Fibroblast of skin of back (primary cell): ENCODE measurements around the gene PDE9A. TPM values are rescaled to one million over a fixed set of nuclear protein-coding genes. Genes with fewer than 3 reads are reported as not detected.
"Not testable (repeated sequence)": the region's sequence is repeated elsewhere in the genome, so short reads cannot be mapped to it uniquely, and the experiment has no call there.

Experiments used
- DNase-seq: peaks from one replicate; pipeline ENCODE4 v3.0.0-alpha.2; 2013
- polyA plus RNA-seq, 2 experiments: library from polyadenylated mRNA; unstranded; fragments of 120-200 nt; gene quantifications; one replicate each; pipeline ENCODE4 v1.2.1, GENCODE V29; 2013; ENCODE audit not compliant: insufficient read length in 2 of 2

PDE9A gene
- polyA plus RNA-seq (2013, experiment 1 of 2; ENCODE audit: insufficient read length), result not detected
- not detected for polyA plus RNA-seq (2013, experiment 2 of 2; ENCODE audit: insufficient read length)

GRCh38 chr21:42653231-42654061 is at the start of gene PDE9A:
PDE9A (plus strand) TSS chr21:42653621; CDS start chr21:42653815, 194 bp downstream.
- DNase-seq, result no peak

GRCh38 chr21:42607102-42607501 is 46.3 kb upstream of the PDE9A start:
- DNase-seq, result no peak

GRCh38 chr21:42607525-42608102 is 45.8 kb upstream of the PDE9A start:
- no peak for DNase-seq

- DNase-seq, result no peak
Measured at GRCh38 chr21:42608446-42608845, 45.0 kb upstream of the PDE9A start.

GRCh38 chr21:42609811-42610210 is 43.6 kb upstream of the PDE9A start:
- no peak for DNase-seq

- DNase-seq, result no peak
Measured at GRCh38 chr21:42611852-42612251, 41.6 kb upstream of the PDE9A start.

GRCh38 chr21:42612390-42612789 is 41.0 kb upstream of the PDE9A start:
- DNase-seq, result no peak

GRCh38 chr21:42613756-42614155 is 39.7 kb upstream of the PDE9A start:
- DNase-seq, result no peak

GRCh38 chr21:42614396-42614795 is 39.0 kb upstream of the PDE9A start:
- no peak for DNase-seq

- no peak for DNase-seq
Measured at GRCh38 chr21:42614811-42615351, 38.5 kb upstream of the PDE9A start.

- DNase-seq, result not testable (repeated sequence)
Measured at GRCh38 chr21:42615377-42615776, 38.0 kb upstream of the PDE9A start.

- no peak for DNase-seq
Measured at GRCh38 chr21:42615924-42616323, 37.5 kb upstream of the PDE9A start.

GRCh38 chr21:42616446-42616845 is 37.0 kb upstream of the PDE9A start:
- no peak for DNase-seq

- DNase-seq, result no peak
Measured at GRCh38 chr21:42616941-42617340, 36.5 kb upstream of the PDE9A start.

- no peak for DNase-seq
Measured at GRCh38 chr21:42617486-42617885, 35.9 kb upstream of the PDE9A start.

- DNase-seq, result no peak
Measured at GRCh38 chr21:42618707-42619102, 34.7 kb upstream of the PDE9A start.

- DNase-seq, result no peak
Measured at GRCh38 chr21:42619166-42619565, 34.3 kb upstream of the PDE9A start.

GRCh38 chr21:42619841-42620240 is 33.6 kb upstream of the PDE9A start:
- DNase-seq, result no peak

GRCh38 chr21:42621166-42621818 is 32.1 kb upstream of the PDE9A start:
- no peak for DNase-seq

- DNase-seq, result no peak
Measured at GRCh38 chr21:42621819-42622177, 31.6 kb upstream of the PDE9A start.

- DNase-seq, result no peak
Measured at GRCh38 chr21:42622284-42622683, 31.1 kb upstream of the PDE9A start.

- DNase-seq, result no peak
Measured at GRCh38 chr21:42623694-42624093, 29.7 kb upstream of the PDE9A start.

- DNase-seq, result no peak
Measured at GRCh38 chr21:42624095-42624790, 29.2 kb upstream of the PDE9A start.
